ENCODE measurements around the gene CCDC192. TPM values are rescaled to one million over a fixed set of nuclear protein-coding genes. Genes with fewer than 3 reads are reported as not detected.

Gene CCDC192
- total RNA-seq, 1 experiment from 2014 or later = 0.24 TPM

DNA sequence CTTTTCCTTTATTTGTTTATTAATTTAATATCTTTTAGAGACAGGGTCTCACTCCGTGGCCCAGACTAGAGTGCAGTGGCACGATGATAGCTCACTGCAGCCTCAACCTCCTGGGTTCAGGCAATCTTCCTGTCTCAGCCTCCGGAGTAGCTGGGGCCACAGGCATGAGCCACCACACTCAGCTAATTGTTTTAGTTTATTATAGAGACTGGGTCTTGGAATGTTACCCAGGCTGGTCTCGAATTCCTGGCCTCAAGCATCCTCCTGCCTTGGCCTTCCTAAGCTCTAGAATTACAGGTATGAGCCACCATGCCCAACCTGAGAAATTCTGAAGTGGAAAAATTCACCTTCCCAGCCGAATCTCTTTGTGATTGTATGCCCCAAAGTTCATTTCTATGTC is 240.9 kb downstream of the CCDC192 start:
- H3K27me3 ChIP-seq (ENCODE audit: control insufficient read depth, insufficient read depth, low read length) = peaks cover 17% of the 10 kb centered on the region; the same call in 1 of the 2 replicates
- no peaks in the 10 kb centered on the region for H3K36me3 ChIP-seq (replicated peaks; ENCODE audit: control insufficient read depth, insufficient read depth, low read length)
- no peak for DNase-seq
- no peak overlapping the region for H3K4me3 ChIP-seq (ENCODE audit: insufficient read depth, low read depth, low read length)

- Histone ChIP-seq H3K27me3 (ENCODE audit: control insufficient read depth, insufficient read depth, low read length) (peaks cover 5% of the 10 kb centered on the region; the same call in 1 of the 2 replicates), H3K36me3 (replicated peaks; ENCODE audit: control insufficient read depth, insufficient read depth, low read length) (no peaks in the 10 kb centered on the region), H3K4me3 (ENCODE audit: insufficient read depth, low read depth, low read length) (no peak overlapping the region)
These were observed 244.8 kb downstream of the CCDC192 start for GRCh38 chr5:127947941-127948340.

DNA sequence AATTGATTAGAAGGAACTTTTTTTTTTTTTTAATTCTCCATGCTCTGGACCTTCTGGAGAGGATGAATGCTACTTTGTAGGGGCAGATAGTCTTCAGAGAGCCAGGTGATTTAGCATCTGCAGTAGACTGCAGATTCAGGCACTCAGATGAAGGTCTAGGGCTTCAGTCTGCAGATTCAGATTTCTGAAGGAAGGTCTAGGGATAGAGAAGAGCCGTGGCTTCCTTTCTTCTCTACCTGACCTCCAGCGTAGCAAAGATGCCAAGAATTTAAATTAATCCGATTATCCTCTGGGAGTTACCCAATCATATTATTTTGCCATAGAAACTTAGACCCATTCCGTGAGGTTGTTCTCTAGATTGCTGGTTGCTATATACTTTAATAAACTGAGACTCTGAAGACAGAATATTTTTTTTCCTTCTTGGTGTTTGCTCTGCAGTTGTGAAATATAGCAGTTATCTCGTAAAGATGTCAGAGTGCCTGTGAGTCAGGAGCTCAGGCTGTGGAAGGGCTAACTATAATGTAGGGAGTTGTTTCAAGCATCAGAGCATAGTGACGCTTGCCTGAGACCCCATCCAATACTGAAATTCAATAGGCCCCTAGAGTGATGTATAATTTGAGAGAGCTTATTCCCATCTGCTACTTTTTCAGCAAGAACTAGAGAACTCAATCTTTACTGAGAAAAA is 247.7 kb downstream of the CCDC192 start:
- no peak for DNase-seq
- Histone ChIP-seq H3K27me3 (ENCODE audit: control insufficient read depth, insufficient read depth, low read length) (no peaks in the 10 kb centered on the region; the same call in 1 of the 2 replicates), H3K36me3 (replicated peaks; ENCODE audit: control insufficient read depth, insufficient read depth, low read length) (no peaks in the 10 kb centered on the region), H3K4me3 (ENCODE audit: insufficient read depth, low read depth, low read length) (no peak overlapping the region)

More at GRCh38 chr5:127947941-127948340, 244.8 kb downstream of the CCDC192 start:
- DNase-seq = no peak

GRCh38 chr5:127951791-127952190 is 248.6 kb downstream of the CCDC192 start:
- Histone ChIP-seq H3K27me3 (ENCODE audit: control insufficient read depth, insufficient read depth, low read length) (no peaks in the 10 kb centered on the region; the same call in 1 of the 2 replicates), H3K36me3 (replicated peaks; ENCODE audit: control insufficient read depth, insufficient read depth, low read length) (no peaks in the 10 kb centered on the region), H3K4me3 (ENCODE audit: insufficient read depth, low read depth, low read length) (no peak overlapping the region)
- no peak for DNase-seq

- DNase-seq = no peak
- H3K4me3 ChIP-seq (ENCODE audit: insufficient read depth, low read depth, low read length) = no peak overlapping the region
- no peaks in the 10 kb centered on the region for H3K36me3 ChIP-seq (replicated peaks; ENCODE audit: control insufficient read depth, insufficient read depth, low read length)
- H3K27me3 ChIP-seq (ENCODE audit: control insufficient read depth, insufficient read depth, low read length) = no peaks in the 10 kb centered on the region
These were observed 254.0 kb downstream of the CCDC192 start for GRCh38 chr5:127957183-127957582.

DNA sequence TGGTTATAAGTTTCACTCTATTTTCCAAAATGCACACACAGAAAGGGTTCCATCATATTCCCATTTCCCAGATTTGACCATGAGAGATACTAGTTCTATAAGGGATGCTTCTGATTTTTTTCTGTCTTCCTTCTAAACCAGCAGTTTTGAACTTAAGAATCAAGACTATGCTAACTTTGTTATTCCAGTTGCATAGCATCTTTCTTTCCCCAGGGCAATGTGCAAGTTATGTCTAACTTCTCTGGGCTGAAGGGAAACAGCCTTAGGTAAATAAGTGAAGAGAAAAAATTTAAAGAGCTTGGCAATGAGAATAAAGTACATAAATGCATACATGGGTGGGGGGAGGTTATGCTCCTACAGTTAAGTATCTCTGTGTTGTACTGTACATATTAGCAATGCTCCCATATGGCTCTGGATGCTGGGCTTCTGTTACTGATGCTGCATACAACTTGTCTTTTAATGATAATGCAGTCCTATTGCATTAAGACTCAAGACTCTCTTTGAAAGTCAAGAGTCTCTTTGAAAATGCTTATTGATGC is 254.6 kb downstream of the CCDC192 start:
- Histone ChIP-seq H3K27me3 (ENCODE audit: control insufficient read depth, insufficient read depth, low read length) (no peaks in the 10 kb centered on the region), H3K4me3 (ENCODE audit: insufficient read depth, low read depth, low read length) (no peak overlapping the region), H3K36me3 (replicated peaks; ENCODE audit: control insufficient read depth, insufficient read depth, low read length) (no peaks in the 10 kb centered on the region)
- DNase-seq = no peak

GRCh38 chr5:127958421-127959011 is 255.3 kb downstream of the CCDC192 start:
- Histone ChIP-seq H3K27me3 (ENCODE audit: control insufficient read depth, insufficient read depth, low read length) (no peaks in the 10 kb centered on the region), H3K36me3 (replicated peaks; ENCODE audit: control insufficient read depth, insufficient read depth, low read length) (no peaks in the 10 kb centered on the region), H3K4me3 (ENCODE audit: insufficient read depth, low read depth, low read length) (no peak overlapping the region)
- no peak for DNase-seq

DNA sequence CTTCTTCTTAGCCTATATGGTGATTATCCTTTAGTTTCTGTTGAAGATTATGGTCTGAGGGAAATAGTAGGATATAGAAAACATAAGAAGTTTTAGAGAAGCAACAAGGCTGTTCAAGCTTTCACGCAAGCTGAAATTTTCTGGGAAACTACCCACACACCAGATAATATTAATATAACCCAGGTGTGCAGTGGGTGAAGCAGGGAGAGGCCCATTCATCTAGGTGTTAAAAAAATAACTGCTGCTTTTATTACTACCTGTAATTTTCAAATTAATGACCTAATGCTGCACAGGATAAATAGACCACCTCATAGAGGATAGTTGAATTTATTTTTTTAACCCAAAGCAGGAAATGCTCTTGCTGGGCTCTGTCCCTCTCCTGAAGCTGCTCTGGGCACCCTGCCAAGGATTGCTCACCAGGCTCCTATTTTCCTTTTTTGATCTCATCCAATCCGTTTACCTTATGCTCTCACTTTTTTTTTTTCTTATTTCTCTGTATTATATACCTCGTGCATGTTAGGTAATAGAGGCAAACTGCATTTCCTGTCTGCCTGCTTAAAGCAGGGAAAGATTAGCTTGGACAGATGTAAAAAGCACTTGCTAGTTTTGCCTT is 256.1 kb downstream of the CCDC192 start:
- Histone ChIP-seq H3K4me3 (ENCODE audit: insufficient read depth, low read depth, low read length) (no peak overlapping the region), H3K36me3 (replicated peaks; ENCODE audit: control insufficient read depth, insufficient read depth, low read length) (no peaks in the 10 kb centered on the region), H3K27me3 (ENCODE audit: control insufficient read depth, insufficient read depth, low read length) (no peaks in the 10 kb centered on the region)
- DNase-seq = no peak

GRCh38 chr5:127960270-127960691 is 257.1 kb downstream of the CCDC192 start:
- no peaks in the 10 kb centered on the region for H3K36me3 ChIP-seq (replicated peaks; ENCODE audit: control insufficient read depth, insufficient read depth, low read length)
- DNase-seq = no peak
- H3K27me3 ChIP-seq (ENCODE audit: control insufficient read depth, insufficient read depth, low read length) = no peaks in the 10 kb centered on the region
- H3K4me3 ChIP-seq (ENCODE audit: insufficient read depth, low read depth, low read length) = no peak overlapping the region

DNA sequence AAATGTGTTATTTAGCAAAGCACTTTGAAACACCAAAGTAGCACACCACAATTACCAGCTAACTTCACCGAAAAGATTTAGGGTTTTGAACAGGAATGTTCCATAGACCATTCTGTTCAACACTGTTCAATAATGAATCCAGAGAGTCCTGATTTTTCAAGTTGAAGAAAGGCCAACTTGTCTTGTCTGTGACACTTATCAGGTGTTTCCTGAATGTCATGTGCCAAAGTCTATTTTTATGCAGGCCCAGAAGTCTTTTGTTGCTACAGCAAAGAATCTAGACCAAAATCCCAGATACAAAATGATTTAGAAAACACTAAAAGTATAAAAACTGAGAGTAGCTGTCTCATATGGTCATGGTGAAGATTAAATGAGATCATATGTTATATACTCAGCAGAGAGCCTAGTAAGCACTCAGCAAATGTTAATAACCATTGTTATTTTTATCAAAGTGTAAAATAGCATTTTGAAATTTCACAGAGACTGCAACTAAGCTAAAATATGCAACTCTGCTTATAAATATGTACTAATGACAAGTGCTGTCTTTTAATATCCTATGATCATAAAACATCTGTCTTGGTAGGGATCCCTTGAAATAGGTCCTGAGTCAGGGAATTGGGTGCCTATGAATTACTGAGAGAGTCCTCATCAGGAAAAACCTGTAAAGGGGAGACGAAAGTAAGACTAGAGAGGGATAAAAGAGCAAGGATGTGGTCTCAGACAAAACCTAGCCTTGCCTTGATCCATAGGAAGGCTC is 258.0 kb downstream of the CCDC192 start:
- Histone ChIP-seq H3K36me3 (replicated peaks; ENCODE audit: control insufficient read depth, insufficient read depth, low read length) (no peaks in the 10 kb centered on the region), H3K27me3 (ENCODE audit: control insufficient read depth, insufficient read depth, low read length) (no peaks in the 10 kb centered on the region), H3K4me3 (ENCODE audit: insufficient read depth, low read depth, low read length) (no peak overlapping the region)
- no peak for DNase-seq

GRCh38 chr5:127961763-127962145 is 258.6 kb downstream of the CCDC192 start:
- no peaks in the 10 kb centered on the region for H3K36me3 ChIP-seq (replicated peaks; ENCODE audit: control insufficient read depth, insufficient read depth, low read length)
- H3K4me3 ChIP-seq (ENCODE audit: insufficient read depth, low read depth, low read length) = no peak overlapping the region
- DNase-seq = no peak
- no peaks in the 10 kb centered on the region for H3K27me3 ChIP-seq (ENCODE audit: control insufficient read depth, insufficient read depth, low read length)

DNA sequence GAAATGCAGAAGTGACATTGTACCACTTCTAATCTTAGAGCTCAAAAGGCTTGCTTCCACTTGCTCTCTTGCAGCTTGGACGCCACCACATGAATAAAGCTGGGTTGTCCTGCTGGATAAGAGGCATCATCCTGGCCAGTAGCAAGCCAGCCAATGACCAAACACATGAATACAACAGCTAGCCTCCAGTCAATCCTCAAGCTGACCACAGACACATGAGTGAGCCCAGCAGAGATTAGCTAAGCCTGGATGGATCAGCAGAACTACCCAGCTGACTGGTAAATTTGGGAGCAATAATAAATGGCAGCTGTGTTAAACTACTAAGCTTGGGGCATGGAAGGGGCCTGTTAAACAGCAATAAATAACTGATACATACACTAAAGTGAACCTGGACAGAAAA is 259.3 kb downstream of the CCDC192 start:
- H3K36me3 ChIP-seq (replicated peaks; ENCODE audit: control insufficient read depth, insufficient read depth, low read length) = no peaks in the 10 kb centered on the region
- no peak for DNase-seq

GRCh38 chr5:127963233-127963632 is 260.0 kb downstream of the CCDC192 start:
- no peaks in the 10 kb centered on the region for H3K36me3 ChIP-seq (replicated peaks; ENCODE audit: control insufficient read depth, insufficient read depth, low read length)
- no peak for DNase-seq
- no peaks in the 10 kb centered on the region for H3K27me3 ChIP-seq (ENCODE audit: control insufficient read depth, insufficient read depth, low read length)
- no peak overlapping the region for H3K4me3 ChIP-seq (ENCODE audit: insufficient read depth, low read depth, low read length)

More for the DNA sequence above, 259.3 kb downstream of the CCDC192 start:
- Histone ChIP-seq H3K4me3 (ENCODE audit: insufficient read depth, low read depth, low read length) (no peak overlapping the region), H3K27me3 (ENCODE audit: control insufficient read depth, insufficient read depth, low read length) (no peaks in the 10 kb centered on the region)

- H3K36me3 ChIP-seq (replicated peaks; ENCODE audit: control insufficient read depth, insufficient read depth, low read length) = no peaks in the 10 kb centered on the region
- H3K27me3 ChIP-seq (ENCODE audit: control insufficient read depth, insufficient read depth, low read length) = no peaks in the 10 kb centered on the region
- H3K4me3 ChIP-seq (ENCODE audit: insufficient read depth, low read depth, low read length) = no peak overlapping the region
- DNase-seq = no peak
These were observed 260.7 kb downstream of the CCDC192 start for GRCh38 chr5:127963931-127964330.
